Measurements from ENCODE around the gene SFXN2. TPM values are rescaled to one million over a fixed set of nuclear protein-coding genes. Genes with fewer than 3 reads are reported as not detected.
"Not testable (repeated sequence)": the region's sequence is repeated elsewhere in the genome, so short reads cannot be mapped to it uniquely, and the experiment has no call there.

Gene SFXN2
- 8.4 and 16.6 TPM in 2 replicates for polyA plus RNA-seq (2014; cell fraction: cytosol; rRNA removed)
- 27.1 and 37.8 TPM in 2 replicates for polyA plus RNA-seq (2014; cell fraction: nucleus; rRNA removed)

- peak; percentile 32 for DNase-seq (ENCODE audit: low spot score)
Measured at GRCh38 chr10:102714621-102715455, at the start of gene SFXN2. TSS of gene SFXN2 (plus strand) at chr10:102714636. CDS start at chr10:102726637, 12,001 bp downstream.

- DNase-seq (ENCODE audit: low spot score), result no peak
Measured at GRCh38 chr10:102665904-102666509, 48.4 kb upstream of the SFXN2 start.

- not testable (repeated sequence) for DNase-seq (ENCODE audit: low spot score)
Measured at GRCh38 chr10:102667411-102667810, 47.0 kb upstream of the SFXN2 start.

- no peak for DNase-seq (ENCODE audit: low spot score)
Measured at GRCh38 chr10:102668326-102669107, 45.9 kb upstream of the SFXN2 start.

- no peak for DNase-seq (ENCODE audit: low spot score)
Measured at GRCh38 chr10:102669206-102670064, 45.0 kb upstream of the SFXN2 start.

- DNase-seq (ENCODE audit: low spot score), result no peak
Measured at GRCh38 chr10:102670065-102670670, 44.3 kb upstream of the SFXN2 start.

GRCh38 chr10:102670871-102671434, 43.5 kb upstream of the SFXN2 start:
- peak; percentile 83 for DNase-seq (ENCODE audit: low spot score)

- DNase-seq (ENCODE audit: low spot score), result no peak
Measured at GRCh38 chr10:102673236-102673818, 41.1 kb upstream of the SFXN2 start.

GRCh38 chr10:102673819-102674511, 40.5 kb upstream of the SFXN2 start:
- peak; percentile 74 for DNase-seq (ENCODE audit: low spot score)

- DNase-seq (ENCODE audit: low spot score), result no peak
Measured at GRCh38 chr10:102674566-102674965, 39.9 kb upstream of the SFXN2 start.

- peak; percentile 67 for DNase-seq (ENCODE audit: low spot score)
Measured at GRCh38 chr10:102675011-102675665, 39.3 kb upstream of the SFXN2 start.

- DNase-seq (ENCODE audit: low spot score), result no peak
Measured at GRCh38 chr10:102675666-102676533, 38.5 kb upstream of the SFXN2 start.

- no peak for DNase-seq (ENCODE audit: low spot score)
Measured at GRCh38 chr10:102676534-102677315, 37.7 kb upstream of the SFXN2 start.

GRCh38 chr10:102677331-102678067, 36.9 kb upstream of the SFXN2 start:
- DNase-seq (ENCODE audit: low spot score), result no peak

GRCh38 chr10:102678068-102678400, 36.4 kb upstream of the SFXN2 start:
- no peak for DNase-seq (ENCODE audit: low spot score)

GRCh38 chr10:102678842-102679289, 35.6 kb upstream of the SFXN2 start:
- DNase-seq (ENCODE audit: low spot score), result peak; percentile 86

Data from SK-N-DZ (cell line).